H1 (cell line): ENCODE data around the gene VPS13A. TPM values are rescaled to one million over a fixed set of nuclear protein-coding genes. Genes with fewer than 3 reads are reported as not detected.

ENCODE experiments used
- CTCF ChIA-PET: fragments of 300-600 bp; sonication (Branson Sonifier 250); formaldehyde crosslinking; loops from one replicate; lab custom pipeline; 2021; ENCODE audit not compliant: partially characterized antibody; lab: Charles Lee
- POLR2A ChIA-PET: fragments of 300-600 bp; sonication (Branson Sonifier 250); formaldehyde crosslinking; loops from one replicate; lab custom pipeline; 2021; ENCODE audit warnings: inconsistent platforms; ENCODE audit not compliant: partially characterized antibody; lab: Charles Lee
- DNase-seq, 2 experiments: peaks; one replicate each; pipeline versions ENCODE4 v3.0.0 to v3.0.0-alpha.2; 2010 to 2022; ENCODE audit warnings: low spot score in 2 of 2, low read depth in 1 of 2, mixed read lengths in 1 of 2
- FAIRE-seq: peaks from 2 replicates; lab custom pipeline; 2011; peaks lifted over from hg19 to GRCh38; lab: Jason Lieb, UNC
- H2AFZ ChIP-seq: 2 replicates; pipeline ENCODE4 v1.8.1; 2012; ENCODE audit warnings: low read length, inconsistent platforms
- H2AK5ac ChIP-seq: 2 replicates; pipeline ENCODE4 v1.6.1; 2013; ENCODE audit warnings: low read depth, low read length
- H2BK120ac ChIP-seq: replicated peaks from 2 replicates; pipeline ENCODE3; 2013; ENCODE audit warnings: low read depth, low read length, inconsistent platforms
- H2BK12ac ChIP-seq: 2 replicates; pipeline ENCODE4 v1.6.1; 2013; ENCODE audit warnings: low read depth, low read length
- H2BK15ac ChIP-seq: 2 replicates; pipeline ENCODE4 v1.6.1; 2013; ENCODE audit warnings: low read length
- H2BK20ac ChIP-seq: 2 replicates; pipeline ENCODE4 v1.6.1; 2013; ENCODE audit warnings: low read length
- H2BK5ac ChIP-seq: 2 replicates; pipeline ENCODE4 v1.6.1; 2013; ENCODE audit warnings: low read depth, low read length
- H3K14ac ChIP-seq: 2 replicates; pipeline ENCODE4 v1.6.1; 2013; ENCODE audit warnings: inconsistent platforms; ENCODE audit not compliant: insufficient read length
- H3K18ac ChIP-seq: 2 replicates; pipeline ENCODE4 v1.6.1; 2013; ENCODE audit warnings: low read length; ENCODE audit errors: extremely low read depth
- H3K23ac ChIP-seq: 2 replicates; pipeline ENCODE4 v1.6.1; 2013; ENCODE audit warnings: inconsistent platforms; ENCODE audit not compliant: insufficient read length
- H3K23me2 ChIP-seq: 2 replicates; pipeline ENCODE4 v1.6.1; 2013; ENCODE audit warnings: low read depth, low read length
- H3K27ac ChIP-seq: 2 replicates; pipeline ENCODE4 v1.6.1; 2011; ENCODE audit warnings: low read depth, low read length, inconsistent platforms
- H3K27me3 ChIP-seq, 4 experiments: replicated peaks in 1 of 4; 1 replicate in 1 of 4; 2 replicates in 3 of 4; pipeline versions ENCODE4 v1.6.1 to v1.8.1; 2011 to 2013; ENCODE audit warnings: low read length in 3 of 4, mild to moderate bottlenecking in 3 of 4, inconsistent platforms in 2 of 4, mixed read lengths in 2 of 4, moderate library complexity in 1 of 4; ENCODE audit not compliant: control insufficient read depth in 3 of 4, insufficient read depth in 3 of 4; ENCODE audit errors: extremely low read depth in 1 of 4
- H3K36me3 ChIP-seq, 4 experiments: 2 replicates each; pipeline versions ENCODE4 v1.6.1 to v1.8.1; 2011 to 2013; ENCODE audit warnings: mild to moderate bottlenecking in 4 of 4, low read length in 3 of 4, moderate library complexity in 2 of 4, control low read depth in 1 of 4, inconsistent platforms in 1 of 4; ENCODE audit not compliant: insufficient read depth in 4 of 4, control insufficient read depth in 2 of 4
- H3K4ac ChIP-seq: replicated peaks from 2 replicates; pipeline ENCODE3; 2013; ENCODE audit warnings: low read length, low read depth, mixed read lengths, inconsistent platforms; ENCODE audit not compliant: insufficient read length
- H3K4me1 ChIP-seq, 4 experiments: replicated peaks in 1 of 4; 1 replicate in 1 of 4; 2 replicates in 3 of 4; pipeline versions ENCODE4 v1.6.1 to v1.8.1; 2011 to 2013; ENCODE audit warnings: low read length in 3 of 4, inconsistent platforms in 2 of 4, mixed read lengths in 1 of 4; ENCODE audit not compliant: insufficient read depth in 4 of 4, control insufficient read depth in 3 of 4
- H3K4me2 ChIP-seq, 2 experiments: 2 replicates each; pipeline versions ENCODE4 v1.6.1 to v1.8.1; 2011 to 2013; ENCODE audit warnings: low read depth in 2 of 2, low read length in 2 of 2, control low read depth in 1 of 2, inconsistent platforms in 1 of 2, mild to moderate bottlenecking in 1 of 2; ENCODE audit not compliant: insufficient read depth in 1 of 2
- H3K4me3 ChIP-seq, 4 experiments: fragments of 200-600, 300-600 bp in 1 of 4; sonication (generic), shearing (Covaris generic), sonication (Bioruptor Twin) in 1 of 4; 2 replicates each; pipeline versions ENCODE4 v1.5.1 to v1.8.1; 2011 to 2016; ENCODE audit warnings: low read length in 4 of 4, low read depth in 3 of 4, control low read depth in 2 of 4, inconsistent platforms in 2 of 4, mild to moderate bottlenecking in 2 of 4, mixed read lengths in 1 of 4, moderate library complexity in 1 of 4; ENCODE audit not compliant: insufficient read depth in 2 of 4; ENCODE audit errors: extremely low read depth in 1 of 4
- H3K56ac ChIP-seq: replicated peaks from 2 replicates; pipeline ENCODE3; 2013; ENCODE audit warnings: low read depth, mild to moderate bottlenecking, mixed read lengths, low read length, inconsistent platforms; ENCODE audit not compliant: insufficient read length
- H3K79me1 ChIP-seq: 2 replicates; pipeline ENCODE4 v1.6.1; 2013; ENCODE audit warnings: low read depth, low read length, control low read depth
- H3K79me2 ChIP-seq, 2 experiments: 2 replicates each; pipeline versions ENCODE4 v1.6.1 to v1.8.1; 2012 to 2013; ENCODE audit warnings: low read length in 2 of 2, mild to moderate bottlenecking in 2 of 2, inconsistent platforms in 1 of 2; ENCODE audit not compliant: insufficient read depth in 2 of 2, control insufficient read depth in 1 of 2
- H3K9ac ChIP-seq, 4 experiments: replicated peaks in 1 of 4; 1 replicate in 1 of 4; 2 replicates in 3 of 4; pipeline versions ENCODE4 v1.6.1 to v1.8.1; 2011 to 2013; ENCODE audit warnings: low read depth in 3 of 4, low read length in 3 of 4, control low read depth in 2 of 4, mild to moderate bottlenecking in 2 of 4, moderate library complexity in 2 of 4, inconsistent platforms in 1 of 4; ENCODE audit errors: extremely low read depth in 1 of 4
- H3K9me3 ChIP-seq, 2 experiments: 2 replicates each; pipeline versions ENCODE4 v1.6.1 to v1.8.1; 2012 to 2013; ENCODE audit warnings: mild to moderate bottlenecking in 2 of 2, moderate library complexity in 2 of 2, control low read depth in 1 of 2, inconsistent platforms in 1 of 2, low read depth in 1 of 2, low read length in 1 of 2, mixed read lengths in 1 of 2; ENCODE audit not compliant: insufficient read depth in 2 of 2
- H4K20me1 ChIP-seq, 2 experiments: replicated peaks in 1 of 2; 2 replicates each; pipeline versions ENCODE3 to v1.8.1; 2011 to 2013; ENCODE audit warnings: inconsistent platforms in 2 of 2, low read length in 2 of 2, mild to moderate bottlenecking in 1 of 2; ENCODE audit not compliant: insufficient read depth in 2 of 2, control insufficient read depth in 1 of 2
- H4K5ac ChIP-seq: 2 replicates; pipeline ENCODE4 v1.6.1; 2013; ENCODE audit warnings: low read length, low read depth, mixed read lengths, inconsistent platforms; ENCODE audit not compliant: insufficient read length
- H4K8ac ChIP-seq: 2 replicates; pipeline ENCODE4 v1.8.0; 2013; ENCODE audit warnings: mild to moderate bottlenecking, moderate library complexity, low read length, inconsistent platforms; ENCODE audit not compliant: insufficient read depth; ENCODE audit errors: extremely low read depth
- H4K91ac ChIP-seq: replicated peaks from 2 replicates; pipeline ENCODE3; 2013; ENCODE audit warnings: low read length, mixed read lengths, inconsistent platforms; ENCODE audit not compliant: insufficient read length
- CBX5 ChIP-seq: fragments of 300-800, 300-1000 bp; sonication (generic); IDR thresholded peaks from 2 replicates; pipeline ENCODE4 v1.7.1; 2016; ENCODE audit warnings: antibody characterized with exemption, low read length, low read depth
- CHD1 ChIP-seq: IDR thresholded peaks from 2 replicates; pipeline ENCODE4 v1.6.1; 2012; ENCODE audit warnings: low read depth, low read length, improper control_type of control experiment
- CREB1 ChIP-seq: IDR thresholded peaks from 2 replicates; pipeline ENCODE4 v1.6.1; 2012; ENCODE audit warnings: inconsistent platforms
- EGR1 ChIP-seq: IDR thresholded peaks from 2 replicates; pipeline ENCODE4 v1.6.1; 2011; ENCODE audit warnings: low read depth, low read length, borderline replicate concordance
- PHF8 ChIP-seq: fragments of 200-600 bp; sonication (generic); conservative IDR thresholded peaks from 2 replicates; pipeline ENCODE4 v1.7.1; 2012; ENCODE audit warnings: low read depth, mild to moderate bottlenecking, inconsistent platforms, low read length, moderate library complexity
- POU5F1 ChIP-seq: IDR thresholded peaks from 2 replicates; pipeline ENCODE4 v1.6.1; 2011; ENCODE audit warnings: low read depth, mild to moderate bottlenecking, low read length, moderate library complexity
- RAD21 ChIP-seq, 2 experiments: IDR thresholded peaks in 1 of 2; conservative IDR thresholded peaks in 1 of 2; 2 replicates each; pipeline ENCODE4 v1.6.1; 2011; ENCODE audit warnings: low read depth in 2 of 2, low read length in 2 of 2, improper control_type of control experiment in 1 of 2, inconsistent platforms in 1 of 2, mild to moderate bottlenecking in 1 of 2, moderate library complexity in 1 of 2
- RNF2 ChIP-seq: fragments of 200-900, 300-1000 bp; sonication (generic); IDR thresholded peaks from 2 replicates; pipeline ENCODE4 v1.7.1; 2016; ENCODE audit warnings: borderline replicate concordance, low read depth, mild to moderate bottlenecking, antibody characterized with exemption, low read length; ENCODE audit not compliant: poor library complexity, severe bottlenecking; ENCODE audit errors: missing control alignments
- SIRT6 ChIP-seq: IDR thresholded peaks from one replicate; pipeline ENCODE4 v1.7.1; 2012; ENCODE audit warnings: low read length, inconsistent platforms
- SIX5 ChIP-seq: IDR thresholded peaks from 2 replicates; pipeline ENCODE4 v1.6.1; 2011; ENCODE audit warnings: mild to moderate bottlenecking, low read depth, low read length
- TAF1 ChIP-seq: IDR thresholded peaks from 2 replicates; pipeline ENCODE4 v1.6.1; 2011; ENCODE audit warnings: mild to moderate bottlenecking, low read depth, low read length
- TBP ChIP-seq: IDR thresholded peaks from 2 replicates; pipeline ENCODE4 v1.6.1; 2011; ENCODE audit warnings: low read depth, low read length, improper control_type of control experiment
- ZNF274 ChIP-seq: IDR thresholded peaks from 2 replicates; pipeline ENCODE4 v1.7.0; 2012; ENCODE audit warnings: low read length, borderline replicate concordance; ENCODE audit errors: extremely low read depth
- WGBS, 2 experiments: shearing (Covaris generic) in 1 of 2; methylation state at CpG; one replicate each; pipeline versions ENCODE4 v1.1.6 to v1.1.7; 2013 to 2015; ENCODE audit warnings: low lambda C conversion rate in 2 of 2, mixed read lengths in 2 of 2, inconsistent platforms in 1 of 2, low coverage in 1 of 2, missing lambda C conversion rate in 1 of 2; ENCODE audit not compliant: insufficient replicate concordance in 2 of 2, insufficient coverage in 1 of 2, insufficient read length in 1 of 2; ENCODE audit errors: extremely low coverage in 1 of 2, missing lambda C conversion rate in 1 of 2; 5-methylcytosine and 5-hydroxymethylcytosine counted together
- polyA plus RNA-seq, 7 experiments: library from polyadenylated mRNA; depleted of rRNA in 3 of 7; stranded (reverse) in 5 of 7; unstranded in 2 of 7; fragments of >200 nt in 5 of 7; fragments of 200-250 nt in 2 of 7; gene quantifications; 1 replicate in 5 of 7; 2 replicates in 1 of 7; 4 replicates in 1 of 7; pipeline versions ENCODE4 v1.2.1 to v1.2.3, GENCODE V29; 2011 to 2013; ENCODE audit warnings: missing spikeins in 2 of 7, mixed read lengths in 2 of 7
- total RNA-seq: library from RNA; stranded (reverse); fragmentation: NEBNext Ultra II Directional; extraction: Animal tissue kit (Norgen Biotek cat#: 25700); gene quantifications from 2 replicates; pipeline ENCODE4 v1.2.1, GENCODE V29; 2021
- TF ChIP-seq, protein P1 (sequence below): IDR thresholded peaks from 2 replicates; pipeline ENCODE4 v1.6.1; 2012; ENCODE audit warnings: inconsistent platforms

VPS13A gene
- total and polyA plus RNA-seq, 2 of the 8 experiments (the other 6 are each of a cell fraction or from before 2014, with no cell fraction given), result 6.0 to 36.5 TPM

DNA sequence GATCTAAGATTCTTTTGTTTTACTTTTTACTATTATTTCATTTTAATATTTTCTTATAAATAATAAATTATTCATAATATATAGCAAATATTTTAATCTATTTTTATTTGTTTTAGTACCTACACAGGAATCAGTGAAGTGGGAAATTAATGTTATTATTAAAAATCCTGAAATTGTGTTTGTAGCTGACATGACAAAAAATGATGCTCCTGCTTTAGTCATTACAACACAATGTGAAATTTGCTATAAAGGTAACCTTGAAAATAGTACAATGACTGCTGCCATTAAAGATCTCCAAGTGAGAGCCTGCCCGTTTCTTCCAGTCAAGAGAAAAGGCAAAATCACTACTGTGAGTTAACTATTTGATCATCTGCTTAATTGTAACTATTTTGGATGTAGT lies 138.7 kb downstream of the VPS13A start:
- Histone ChIP-seq H4K5ac (no peak overlapping the region), H3K56ac (no peak overlapping the region), H2AK5ac (no peak overlapping the region), H3K79me2 (no peaks in the 10 kb centered on the region), H3K18ac (no peak overlapping the region), H3K23ac (no peak overlapping the region), H4K91ac (no peak overlapping the region), H2BK120ac (no peak overlapping the region), H2BK20ac (no peak overlapping the region), H3K4ac (no peak overlapping the region), H3K14ac (no peak overlapping the region), H3K27me3 (no peaks in the 10 kb centered on the region), H3K23me2 (no peaks in the 10 kb centered on the region), H4K8ac (no peak overlapping the region), H3K36me3 (peaks cover 0 to 3% (median 1%) of the 10 kb centered on the region in 4 experiments; a peak in 3 of 8 replicates), H2BK12ac (no peak overlapping the region), H4K20me1 (no peaks in the 10 kb centered on the region), H3K4me3 (no peak overlapping the region), H2AFZ (no peak overlapping the region), H2BK15ac (no peak overlapping the region), H2BK5ac (no peak overlapping the region), H3K4me1 (no peaks in the 10 kb centered on the region), H3K27ac (no peak overlapping the region), H3K9ac (no peak overlapping the region), H3K79me1 (no peaks in the 10 kb centered on the region), H3K4me2 (no peak overlapping the region), H3K9me3 (no peaks in the 10 kb centered on the region)
- CTCF ChIA-PET, result no interaction called here
- DNase-seq (no peak), FAIRE-seq (no peak)
- 83% methylated on average over 1 of the region's 1 CpG; no CpG with 5 or more reads in 1 of the 2 experiments for WGBS, 2 experiments
- TF ChIP-seq CHD1, result no peak
- no peak for TF ChIP-seq CBX5
- TF ChIP-seq TAF1, result no peak
- TF ChIP-seq TBP, result no peak
- TF ChIP-seq, protein P1, sequence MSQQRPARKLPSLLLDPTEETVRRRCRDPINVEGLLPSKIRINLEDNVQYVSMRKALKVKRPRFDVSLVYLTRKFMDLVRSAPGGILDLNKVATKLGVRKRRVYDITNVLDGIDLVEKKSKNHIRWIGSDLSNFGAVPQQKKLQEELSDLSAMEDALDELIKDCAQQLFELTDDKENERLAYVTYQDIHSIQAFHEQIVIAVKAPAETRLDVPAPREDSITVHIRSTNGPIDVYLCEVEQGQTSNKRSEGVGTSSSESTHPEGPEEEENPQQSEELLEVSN, result no peak
- TF ChIP-seq CREB1, result no peak
- TF ChIP-seq RAD21 (IDR thresholded peaks at IDR 0.05 in 1 of 2, conservative IDR thresholded peaks at IDR 0.05 in 1 of 2; ENCODE audit: low read depth in 2 of 2, low read length in 2 of 2), result no peak
- no peak for TF ChIP-seq POU5F1
- TF ChIP-seq SIRT6, result no peak
- TF ChIP-seq RNF2, result no peak
- TF ChIP-seq ZNF274, result no peak
- TF ChIP-seq PHF8, result no peak
- no peak for TF ChIP-seq EGR1
- TF ChIP-seq SIX5, result no peak
- POLR2A ChIA-PET, result no interaction called here
